GM19452 (cell line): ENCODE measurements around the gene FAM32A.

Experiments used
- ATAC-seq: cut with Tn5 transposase; IDR thresholded peaks from one replicate; pipeline ENCODE4 v1.9.1; 2021; ENCODE audit not compliant: unreplicated experiment

Gene FAM32A

GRCh38 chr19:16224293-16225045, 39.3 kb downstream of the FAM32A start:
- ATAC-seq, result no peak

- no peak for ATAC-seq
These were observed 40.3 kb downstream of the FAM32A start for GRCh38 chr19:16225279-16226183.

- no peak for ATAC-seq
These were observed 41.0 kb downstream of the FAM32A start for GRCh38 chr19:16226184-16226591.

- no peak for ATAC-seq
These were observed 41.9 kb downstream of the FAM32A start for GRCh38 chr19:16226878-16227836.

- no peak for ATAC-seq
These were observed 42.8 kb downstream of the FAM32A start for GRCh38 chr19:16227837-16228636.

GRCh38 chr19:16228637-16229321, 43.6 kb downstream of the FAM32A start:
- no peak for ATAC-seq

GRCh38 chr19:16229322-16229641, 44.1 kb downstream of the FAM32A start:
- no peak for ATAC-seq

GRCh38 chr19:16232127-16232526, 46.9 kb downstream of the FAM32A start:
- ATAC-seq, result no peak

GRCh38 chr19:16232568-16232967, 47.4 kb downstream of the FAM32A start:
- ATAC-seq, result no peak

- ATAC-seq, result no peak
These were observed 48.0 kb downstream of the FAM32A start for GRCh38 chr19:16233081-16233776.

- ATAC-seq, result no peak
These were observed 48.8 kb downstream of the FAM32A start for GRCh38 chr19:16233836-16234551.

GRCh38 chr19:16234552-16235445, 49.6 kb downstream of the FAM32A start:
- ATAC-seq, result no peak

- ATAC-seq, result no peak
These were observed 50.8 kb downstream of the FAM32A start for GRCh38 chr19:16235811-16236652.
